HG02678 (cell line): ENCODE data around the gene DDC.

Experiments
- ATAC-seq: cut with Tn5 transposase; IDR thresholded peaks from one replicate; pipeline ENCODE4 v1.9.1; 2021; ENCODE audit warnings: mild to moderate bottlenecking, moderate library complexity; ENCODE audit not compliant: unreplicated experiment

Gene DDC

DNA sequence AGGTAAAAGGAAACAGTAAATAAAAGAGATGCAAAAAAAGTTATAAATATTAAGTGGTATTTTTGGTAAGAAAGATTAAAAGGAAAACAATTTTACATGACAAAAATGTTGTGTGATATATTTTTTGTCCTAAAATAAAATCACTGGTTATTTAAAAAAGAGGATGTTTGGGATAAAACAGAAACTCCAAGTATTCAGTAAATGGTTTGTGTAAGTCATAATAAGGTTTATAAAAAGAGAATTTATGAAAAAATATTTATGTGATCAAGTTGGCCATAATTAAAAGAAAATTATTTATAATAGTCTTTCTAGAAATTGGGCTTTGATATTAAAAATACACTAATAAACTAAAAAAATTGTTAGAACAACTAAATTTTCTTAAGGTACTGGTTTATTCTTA, 76.8 kb downstream of the DDC start:
- no peak for ATAC-seq

DNA sequence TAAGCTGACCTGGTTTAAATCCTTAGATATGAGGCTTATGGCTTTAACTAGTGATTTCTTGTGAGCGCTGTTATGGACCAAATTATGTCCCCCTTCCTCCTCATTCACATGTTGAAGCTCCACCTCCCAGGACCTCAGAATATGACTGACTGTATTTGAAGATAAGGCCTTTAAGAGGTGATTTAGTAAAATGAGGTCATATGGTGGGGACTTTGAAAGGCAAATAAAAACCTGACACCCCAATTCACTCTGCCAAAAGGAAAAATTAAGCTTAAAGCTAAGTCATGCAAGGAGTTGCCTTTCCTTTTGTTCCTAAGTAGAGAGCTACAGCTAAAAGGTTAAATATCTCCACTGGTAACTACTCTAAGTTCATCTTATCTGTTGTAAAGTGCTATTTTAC, 78.7 kb downstream of the DDC start:
- ATAC-seq, result no peak

DNA sequence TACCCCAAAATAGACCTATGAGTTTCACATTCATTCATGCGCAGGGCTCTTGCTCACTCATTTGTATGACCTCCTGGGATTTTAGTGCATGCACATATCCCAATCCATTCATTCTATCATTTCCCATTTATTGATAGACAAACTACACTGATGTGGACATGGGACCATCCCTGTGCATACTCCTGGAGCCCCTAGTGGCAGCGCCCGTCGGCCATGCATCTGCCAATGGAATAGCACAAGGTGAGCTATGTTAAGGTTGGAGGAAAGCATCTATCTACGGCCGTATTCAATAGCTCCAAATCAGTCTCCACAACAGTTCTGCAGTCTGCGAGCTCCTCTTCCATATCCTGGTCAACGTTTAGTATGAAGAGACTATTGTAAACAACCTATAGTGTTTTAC, 83.3 kb downstream of the DDC start:
- ATAC-seq, result no peak

DNA sequence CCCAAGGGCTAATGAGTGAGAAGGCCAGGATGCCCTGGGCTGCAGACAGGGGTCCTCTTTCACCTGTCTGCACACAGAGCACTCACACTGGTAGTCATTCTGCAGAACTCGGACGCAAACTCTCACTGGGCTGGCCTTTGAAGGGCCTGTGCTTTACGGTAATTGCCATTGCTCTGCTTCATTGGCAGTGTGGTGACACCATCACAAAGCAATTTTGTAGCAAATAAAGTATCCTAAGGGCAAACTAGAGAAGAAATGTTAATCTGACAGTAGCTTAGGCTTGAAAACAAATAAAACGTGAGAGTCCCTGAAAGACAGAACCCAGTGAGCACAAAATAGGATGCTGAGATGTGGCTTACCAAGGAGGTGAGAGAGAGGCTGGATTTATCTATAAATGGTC, 84.4 kb downstream of the DDC start:
- ATAC-seq, result no peak

GRCh38 chr7:50479743-50480517, 85.3 kb downstream of the DDC start:
- no peak for ATAC-seq

DNA sequence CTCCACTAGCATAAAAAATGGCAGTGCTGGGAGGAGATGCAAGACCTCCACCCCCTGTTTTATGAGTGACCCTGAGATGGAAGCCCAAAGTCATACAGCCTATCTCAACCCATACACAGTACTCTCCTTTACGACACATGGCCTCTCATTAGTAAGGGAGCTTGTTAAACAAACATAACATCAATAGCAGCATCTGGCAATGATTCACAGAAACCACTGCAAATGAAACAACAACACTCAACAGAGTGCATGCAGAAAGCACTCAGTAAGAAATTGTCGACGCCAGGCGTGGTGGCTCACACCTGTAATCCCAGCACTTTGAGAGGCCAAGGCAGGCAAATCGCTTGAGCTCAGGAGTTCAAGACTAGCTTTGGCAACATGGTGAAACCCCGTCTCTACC, 87.6 kb downstream of the DDC start:
- no peak for ATAC-seq

DNA sequence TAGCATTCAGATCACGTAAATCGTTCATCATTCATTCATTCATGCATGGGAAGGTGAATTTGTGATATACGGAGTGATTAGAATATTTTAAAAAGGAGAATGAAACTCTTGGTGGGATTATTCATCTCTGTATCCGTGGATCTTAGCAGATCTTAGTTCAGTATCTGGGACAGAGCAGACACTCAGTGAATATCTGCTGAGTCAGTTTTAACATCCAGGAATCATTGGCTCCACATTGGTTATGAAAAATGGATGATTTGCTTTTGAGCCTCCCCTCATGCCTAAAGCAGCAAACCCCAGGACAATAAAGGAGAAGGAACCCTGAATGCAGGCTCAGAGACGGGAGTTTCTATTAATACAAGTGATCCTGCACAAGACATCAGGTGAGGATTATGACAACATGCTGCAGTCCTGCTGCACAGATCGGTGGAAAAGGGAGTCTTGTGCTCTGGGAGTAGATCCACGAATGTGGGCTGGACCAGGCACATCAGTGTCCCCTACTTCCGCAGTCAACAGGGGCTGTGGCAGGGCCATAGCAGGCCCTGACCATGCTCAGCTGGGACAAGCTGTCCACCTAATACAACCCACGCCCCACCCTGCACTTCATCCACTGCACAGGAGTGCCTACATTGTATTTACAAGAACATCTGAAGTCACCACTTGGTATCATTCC, 88.1 kb downstream of the DDC start:
- ATAC-seq, result no peak

GRCh38 chr7:50475340-50475739, 89.9 kb downstream of the DDC start:
- no peak for ATAC-seq

GRCh38 chr7:50474382-50475160, 90.6 kb downstream of the DDC start:
- no peak for ATAC-seq

DNA sequence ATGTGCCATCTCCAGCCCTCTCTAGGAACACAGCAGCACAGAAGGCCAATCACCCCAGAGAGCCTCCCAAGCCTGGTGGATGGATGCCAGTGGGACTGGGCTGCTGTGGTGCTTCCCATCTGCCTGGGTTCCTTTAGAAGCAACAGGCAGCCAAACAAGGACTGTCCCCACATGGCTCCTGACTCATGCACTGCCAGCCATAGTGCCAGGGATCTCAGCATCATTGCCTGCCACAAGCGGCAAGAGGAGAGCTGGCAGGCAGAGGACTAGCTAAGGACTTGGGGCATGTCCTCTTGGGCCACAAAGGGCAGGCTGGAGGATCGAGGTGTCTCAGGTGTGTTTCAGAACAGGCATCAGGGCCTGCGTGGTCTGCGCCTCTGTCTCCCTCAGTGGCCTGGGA, 91.7 kb downstream of the DDC start:
- ATAC-seq, result no peak

DNA sequence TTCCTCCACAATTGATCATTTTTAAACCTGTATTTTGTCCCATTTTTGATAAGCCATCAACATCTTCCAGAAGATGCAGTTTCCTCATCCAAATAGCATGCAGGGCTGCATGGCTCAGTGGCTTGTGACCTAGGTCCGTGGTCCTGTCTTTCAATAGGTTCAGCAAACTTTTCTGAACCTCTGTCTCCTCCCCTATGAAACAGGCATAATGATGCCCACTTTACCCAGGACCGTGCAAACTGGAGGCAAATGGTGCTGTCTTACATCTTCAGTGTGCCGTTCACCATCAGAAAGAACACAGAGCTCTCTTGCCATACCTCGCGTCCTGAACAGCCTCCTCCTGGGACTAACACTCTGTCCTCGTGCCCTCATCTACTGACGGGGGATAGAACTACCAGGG, 92.8 kb downstream of the DDC start:
- no peak for ATAC-seq

- ATAC-seq, result no peak
Measured at GRCh38 chr7:50471970-50472369, 93.2 kb downstream of the DDC start.

- ATAC-seq, result no peak
Measured at GRCh38 chr7:50470250-50471163, 94.7 kb downstream of the DDC start.

DNA sequence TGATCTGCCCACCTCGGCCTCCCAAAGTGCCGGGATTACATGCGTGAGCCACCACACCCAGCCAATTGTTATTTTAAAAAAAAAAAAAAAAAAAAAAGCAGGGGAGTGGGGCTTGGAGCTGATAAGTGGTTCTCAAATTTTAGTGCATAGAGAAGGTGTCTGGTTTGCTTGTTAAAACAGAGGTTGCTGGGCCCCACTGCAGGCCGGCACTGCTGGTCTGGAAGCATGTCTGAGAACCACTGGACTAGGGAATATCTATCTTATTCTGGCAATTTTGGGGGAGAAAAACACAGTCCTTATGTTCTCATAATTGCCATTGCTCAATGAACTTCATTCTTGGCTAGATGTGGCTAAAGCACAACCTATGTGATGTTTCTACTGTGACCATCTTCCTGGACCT, 96.0 kb downstream of the DDC start:
- no peak for ATAC-seq

DNA sequence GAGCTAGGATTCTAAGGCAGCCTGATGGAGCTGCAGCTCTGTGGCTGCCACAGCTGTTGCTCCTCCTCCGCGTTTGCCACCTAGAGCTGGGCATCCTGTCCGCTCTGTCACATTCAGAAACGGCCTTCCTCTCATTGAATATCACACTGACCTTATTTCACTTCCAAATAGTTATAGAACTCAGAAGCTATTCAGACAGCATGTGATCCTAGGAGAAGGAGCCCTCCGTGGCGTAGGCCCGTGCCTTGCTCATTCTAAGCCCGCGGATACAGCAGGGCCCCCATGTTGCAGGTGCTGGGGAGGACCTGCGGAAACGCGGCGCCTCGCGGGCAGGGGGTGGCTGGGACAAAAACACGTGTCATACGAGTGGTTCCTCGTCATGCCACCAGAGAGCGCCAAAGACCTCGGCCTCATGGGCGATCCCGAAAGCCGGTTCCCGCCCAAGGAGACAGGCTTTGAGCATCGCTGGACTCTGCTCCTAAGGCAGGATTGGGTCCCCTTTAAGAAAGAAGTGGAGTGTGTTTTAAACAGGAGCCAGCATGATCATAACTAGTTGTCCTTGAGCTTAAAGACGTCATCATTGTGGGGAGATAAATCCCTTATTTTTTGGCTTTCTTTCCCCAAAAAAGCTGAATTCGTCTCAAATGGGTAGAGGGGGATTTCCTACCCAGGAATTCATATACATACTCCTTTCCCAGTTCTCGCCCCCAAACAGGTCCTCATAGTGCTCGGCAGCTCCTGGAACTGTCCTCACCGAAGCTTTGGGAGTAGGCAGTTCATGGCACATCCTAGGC, 97.2 kb downstream of the DDC start:
- peak; percentile 91 for ATAC-seq

- no peak for ATAC-seq
Measured at GRCh38 chr7:50466815-50467585, 98.2 kb downstream of the DDC start.

GRCh38 chr7:50463035-50463434, 102.2 kb downstream of the DDC start:
- ATAC-seq, result no peak

GRCh38 chr7:50462361-50462760, 102.8 kb downstream of the DDC start:
- no peak for ATAC-seq

DNA sequence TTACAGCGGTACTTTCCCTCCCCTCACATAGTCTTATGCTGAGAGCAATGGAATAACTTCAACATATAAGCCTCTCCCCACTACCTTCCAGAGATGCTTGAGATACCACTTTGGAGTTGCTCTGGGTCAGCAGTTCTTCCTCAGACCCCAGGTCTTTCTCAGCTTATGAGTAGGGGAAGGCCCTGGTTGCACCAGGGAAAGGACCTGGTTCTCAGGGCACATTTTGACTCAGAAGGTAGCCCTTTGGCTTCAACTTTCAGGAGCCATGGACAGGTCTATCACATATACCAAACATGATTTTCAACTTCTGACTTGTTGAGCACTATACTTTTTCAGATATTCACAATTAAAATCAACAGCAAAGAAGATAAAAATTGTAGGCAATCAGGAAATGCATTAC, 103.5 kb downstream of the DDC start:
- no peak for ATAC-seq
